ENCODE data around the gene MSL1.
A peak's percentile ranks its signal among the peaks of the same experiment; 100 is the strongest.

Gene MSL1

GRCh38 chr17:40090237-40091119, 31.3 kb upstream of the MSL1 start:
- no peak for DNase-seq (ENCODE audit: low spot score)

- no peak for DNase-seq (ENCODE audit: low spot score)
These were observed 29.9 kb upstream of the MSL1 start for GRCh38 chr17:40091691-40092397.

- DNase-seq (ENCODE audit: low spot score) = no peak
These were observed 29.2 kb upstream of the MSL1 start for GRCh38 chr17:40092581-40092980.

DNA sequence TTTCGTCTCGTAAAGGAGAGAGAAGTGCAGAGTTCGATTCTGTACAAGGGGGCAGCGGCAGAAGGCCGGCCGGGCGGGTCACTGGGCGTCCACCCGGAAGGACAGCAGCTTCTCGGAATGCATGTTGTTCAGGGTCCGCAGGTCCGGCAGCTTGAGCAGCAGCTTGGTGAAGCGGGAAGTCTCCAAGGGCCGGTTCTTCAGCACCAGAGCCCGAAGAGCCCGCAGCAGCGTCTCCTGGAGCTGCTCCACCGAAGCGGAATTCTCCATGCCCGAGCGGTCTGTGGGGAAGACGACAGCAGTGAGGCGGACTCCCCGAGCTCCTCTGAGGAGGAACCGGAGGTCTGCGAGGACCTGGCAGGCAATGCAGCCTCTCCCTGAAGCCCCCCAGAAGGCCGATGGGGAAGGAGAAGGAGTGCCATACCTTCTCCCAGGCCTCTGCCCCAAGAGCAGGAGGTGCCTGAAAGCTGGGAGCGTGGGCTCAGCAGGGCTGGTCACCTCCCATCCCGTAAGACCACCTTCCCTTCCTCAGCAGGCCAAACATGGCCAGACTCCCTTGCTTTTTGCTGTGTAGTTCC, 28.7 kb upstream of the MSL1 start:
- no peak for DNase-seq (ENCODE audit: low spot score)

DNA sequence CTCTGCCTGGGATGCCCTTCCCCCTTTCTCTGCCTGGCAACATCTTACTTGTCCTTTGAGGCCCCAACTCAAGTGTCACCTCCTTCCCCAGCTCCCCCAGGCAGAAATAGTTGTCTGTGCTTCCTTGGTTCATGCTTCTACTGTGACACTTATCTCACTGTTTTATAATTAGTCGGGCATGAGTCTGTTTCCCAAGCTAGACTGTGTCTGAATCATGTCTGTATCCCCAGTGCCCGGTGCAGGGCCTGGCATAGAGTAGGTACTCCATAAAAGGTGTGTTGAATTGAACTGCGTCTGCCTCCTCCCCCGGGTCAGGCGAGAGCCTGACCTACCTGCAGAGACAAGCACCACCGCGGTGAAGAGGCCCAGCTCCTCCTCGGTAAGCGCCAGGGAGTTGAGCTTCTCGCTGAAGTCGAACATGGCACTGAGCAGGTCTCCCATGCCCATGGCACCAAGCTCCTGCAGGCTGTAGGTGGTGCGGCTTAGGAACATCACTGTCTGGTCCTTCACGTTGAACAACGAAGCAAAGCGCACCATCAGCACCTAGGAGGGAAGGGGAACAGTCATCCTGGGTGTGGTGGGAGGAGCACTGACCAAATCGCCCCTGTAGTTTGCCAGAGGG, 28.1 kb upstream of the MSL1 start:
- no peak for DNase-seq (ENCODE audit: low spot score)

DNA sequence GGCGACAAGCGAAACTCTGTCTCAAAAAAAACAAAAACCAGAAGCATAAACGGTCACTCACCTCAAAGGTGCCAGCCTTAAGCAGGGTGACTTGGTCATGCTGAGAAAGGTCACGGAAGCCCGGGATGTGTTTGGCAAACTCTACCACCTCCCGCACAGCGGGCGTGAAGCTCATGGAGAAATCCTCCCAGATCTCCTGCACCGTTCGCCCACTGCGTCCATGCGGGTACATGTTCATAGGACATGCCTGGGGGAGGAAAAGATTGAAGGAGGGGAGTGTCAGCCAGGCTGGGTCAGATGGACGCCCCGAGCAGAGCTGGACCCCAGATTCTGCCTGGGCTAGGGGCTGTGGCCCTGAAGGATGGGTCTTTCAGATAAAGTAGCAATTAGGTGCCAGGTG, 26.9 kb upstream of the MSL1 start:
- no peak for DNase-seq (ENCODE audit: low spot score)

GRCh38 chr17:40095351-40095943, 26.3 kb upstream of the MSL1 start:
- no peak for DNase-seq (ENCODE audit: low spot score)

DNA sequence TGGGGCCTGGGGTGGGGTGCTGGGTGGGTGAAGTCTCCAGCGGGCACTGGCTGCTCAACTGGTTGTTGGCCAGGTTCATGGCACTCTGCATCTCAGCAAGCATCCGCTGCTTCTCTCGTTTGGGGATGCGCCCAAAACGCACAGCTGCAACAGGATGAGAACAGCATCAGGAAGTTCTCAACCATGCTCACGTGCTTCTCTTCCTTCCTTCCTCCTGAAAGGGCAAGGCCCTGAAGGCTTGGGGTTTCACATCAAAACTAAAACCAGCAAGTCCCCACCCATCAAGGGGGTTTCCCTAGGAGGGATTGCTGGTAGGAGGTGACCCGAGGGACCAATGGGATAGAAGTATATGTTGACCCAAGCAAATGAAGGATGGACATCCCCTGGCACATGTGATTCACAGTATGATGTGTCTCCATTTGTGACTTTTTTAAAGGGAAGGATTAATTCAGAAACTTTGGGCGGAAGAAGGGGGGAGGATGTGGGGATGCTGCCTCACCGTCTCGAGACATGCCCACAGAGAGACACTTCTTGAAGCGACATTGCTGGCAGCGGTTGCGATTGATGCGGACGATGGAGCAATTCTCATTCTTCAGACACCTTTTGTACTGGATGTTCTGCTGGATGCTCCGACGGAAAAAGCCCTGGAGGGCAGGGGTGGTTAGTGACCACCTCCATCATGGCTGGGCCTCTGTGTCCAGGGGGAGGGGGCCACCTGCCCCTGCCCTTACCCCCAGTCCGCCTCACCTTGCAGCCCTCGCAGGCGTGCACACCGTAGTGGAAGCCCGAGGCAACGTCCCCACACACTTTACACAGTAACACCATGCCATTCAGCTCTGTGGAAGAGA, 25.6 kb upstream of the MSL1 start:
- no peak for DNase-seq (ENCODE audit: low spot score)

DNA sequence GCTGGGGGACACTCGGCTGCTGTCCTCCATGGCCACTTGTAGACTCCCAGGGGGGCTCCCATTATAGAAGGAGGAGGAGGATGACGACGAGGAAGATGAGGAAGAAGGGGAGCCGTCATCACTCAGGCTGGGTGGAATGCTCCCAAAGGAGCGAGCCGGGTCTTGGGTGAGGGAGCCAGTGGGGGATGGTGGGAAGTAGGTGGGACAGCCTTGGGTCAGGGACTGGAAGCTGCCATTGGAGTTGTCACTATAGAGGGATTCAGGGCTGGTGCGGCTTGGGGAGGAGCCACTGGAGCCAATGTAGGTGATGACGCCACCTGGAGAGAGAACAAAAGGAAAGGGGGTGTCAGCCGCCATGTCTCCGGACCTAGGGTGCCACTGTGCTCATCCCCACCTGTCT, 24.7 kb upstream of the MSL1 start:
- DNase-seq (ENCODE audit: low spot score) = no peak

GRCh38 chr17:40097931-40098845, 23.6 kb upstream of the MSL1 start:
- peak; percentile 46 for DNase-seq (ENCODE audit: low spot score)

GRCh38 chr17:40098846-40099618, 22.7 kb upstream of the MSL1 start:
- DNase-seq (ENCODE audit: low spot score) = peak; percentile 99

DNA sequence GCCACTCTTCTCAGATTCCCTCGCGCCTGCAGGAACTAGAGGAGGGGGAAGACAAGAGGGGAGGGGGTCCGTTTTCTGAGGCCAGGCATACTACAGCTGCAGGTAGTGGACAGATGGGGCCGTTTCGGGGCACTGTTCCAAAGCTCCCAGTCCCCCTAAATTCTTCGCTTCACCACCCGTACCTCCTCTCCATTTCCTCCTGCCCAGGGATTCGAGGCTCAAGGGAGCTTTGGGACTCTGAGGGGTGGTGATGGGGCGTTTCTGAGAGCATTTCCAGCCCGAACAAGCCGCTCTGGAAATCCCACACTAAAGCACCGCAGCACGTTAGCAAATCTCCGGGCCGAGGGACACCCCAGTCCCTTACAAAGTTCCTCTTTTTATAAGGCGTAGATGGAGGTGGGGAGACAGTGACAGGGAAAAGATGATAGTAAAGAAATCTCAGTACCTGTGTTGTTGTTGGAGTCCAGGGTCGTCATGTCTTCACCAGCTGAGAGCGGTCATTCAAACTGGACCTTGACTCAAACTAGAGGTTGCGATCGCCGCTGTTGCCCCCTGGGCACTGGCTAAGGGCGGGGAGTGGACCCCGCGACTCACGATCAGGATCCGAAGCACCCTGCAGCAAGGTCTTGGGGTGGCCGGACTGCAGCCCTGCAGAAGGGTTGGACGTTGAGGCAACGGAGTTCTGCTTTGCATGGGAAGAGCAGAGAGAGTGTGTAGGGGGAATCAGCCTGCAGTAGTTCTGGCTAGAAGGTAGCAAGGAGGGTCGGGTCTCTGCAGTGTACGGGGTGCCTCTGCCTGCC, 22.0 kb upstream of the MSL1 start:
- DNase-seq (ENCODE audit: low spot score) = peak; percentile 26

- no peak for DNase-seq (ENCODE audit: low spot score)
These were observed 21.4 kb upstream of the MSL1 start, which contains the start of gene NR1D1 for GRCh38 chr17:40100419-40100668. TSS of gene NR1D1 (minus strand) at chr17:40100589. CDS start at chr17:40100094, 495 bp downstream.

- DNase-seq (ENCODE audit: low spot score) = peak; percentile 96
These were observed 21.0 kb upstream of the MSL1 start for GRCh38 chr17:40100669-40101366.

DNA sequence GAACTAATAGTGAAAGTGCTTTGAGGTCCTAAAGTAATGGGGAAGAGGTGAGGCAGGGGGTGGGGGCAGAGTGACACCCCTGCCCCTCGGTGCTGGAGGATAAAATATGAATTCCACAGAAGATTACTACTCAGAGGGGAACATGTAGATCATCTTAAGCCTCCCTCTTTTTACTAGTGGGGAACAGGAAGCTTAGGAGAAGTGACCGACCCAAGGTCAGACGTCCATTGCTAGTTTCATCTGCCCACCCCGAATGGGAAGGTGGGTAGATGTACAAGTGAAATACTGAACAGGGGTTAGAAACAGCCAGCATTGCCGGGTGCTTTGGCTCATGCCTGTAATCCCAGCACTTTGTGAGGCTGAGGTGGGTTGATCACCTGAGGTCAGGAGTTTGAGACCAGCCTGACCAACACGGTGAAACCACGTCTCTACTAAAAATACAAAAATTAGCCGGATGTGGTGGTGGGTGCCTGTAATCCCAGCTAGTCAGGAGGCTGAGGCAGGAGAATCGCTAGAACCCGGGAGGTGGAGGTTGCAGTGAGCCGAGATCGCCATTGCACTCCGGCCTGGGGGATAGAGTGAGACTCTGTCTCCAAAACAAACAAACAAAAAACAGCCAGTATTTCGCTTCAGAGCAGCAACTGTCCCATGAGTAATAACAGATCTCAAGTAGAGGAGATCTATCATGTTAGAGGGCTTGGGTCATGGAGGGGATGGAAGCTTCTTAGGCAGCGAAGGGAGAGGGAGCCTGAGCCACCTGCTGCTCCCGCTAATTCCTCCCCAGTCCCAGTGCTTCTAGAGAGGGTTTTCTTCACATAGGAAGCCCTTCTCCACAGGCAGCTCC, 20.2 kb upstream of the MSL1 start:
- DNase-seq (ENCODE audit: low spot score) = no peak

- no peak for DNase-seq (ENCODE audit: low spot score)
These were observed 18.6 kb upstream of the MSL1 start for GRCh38 chr17:40103071-40103661.

GRCh38 chr17:40103688-40104087, 18.1 kb upstream of the MSL1 start:
- DNase-seq (ENCODE audit: low spot score) = no peak

Data from hematopoietic multipotent progenitor cell treated with erythropoietin and hydrocortisone succinate and interleukin-3 and kit ligand, for 17 days (in vitro differentiated cells).